H1 (cell line): Measurements from ENCODE around the gene SNX13. TPM values are rescaled to one million over a fixed set of nuclear protein-coding genes. Genes with fewer than 3 reads are reported as not detected.

ENCODE experiments used
- CTCF ChIA-PET: fragments of 300-600 bp; sonication (Branson Sonifier 250); formaldehyde crosslinking; loops from one replicate; lab custom pipeline; 2021; ENCODE audit not compliant: partially characterized antibody; lab: Charles Lee
- POLR2A ChIA-PET: fragments of 300-600 bp; sonication (Branson Sonifier 250); formaldehyde crosslinking; loops from one replicate; lab custom pipeline; 2021; ENCODE audit warnings: inconsistent platforms; ENCODE audit not compliant: partially characterized antibody; lab: Charles Lee
- DNase-seq, 2 experiments: peaks; one replicate each; pipeline versions ENCODE4 v3.0.0 to v3.0.0-alpha.2; 2010 to 2022; ENCODE audit warnings: low spot score in 2 of 2, low read depth in 1 of 2, mixed read lengths in 1 of 2
- FAIRE-seq: peaks from 2 replicates; lab custom pipeline; 2011; peaks lifted over from hg19 to GRCh38; lab: Jason Lieb, UNC
- H2AFZ ChIP-seq: 2 replicates; pipeline ENCODE4 v1.8.1; 2012; ENCODE audit warnings: low read length, inconsistent platforms
- H2AK5ac ChIP-seq: 2 replicates; pipeline ENCODE4 v1.6.1; 2013; ENCODE audit warnings: low read depth, low read length
- H2BK120ac ChIP-seq: replicated peaks from 2 replicates; pipeline ENCODE3; 2013; ENCODE audit warnings: low read depth, low read length, inconsistent platforms
- H2BK12ac ChIP-seq: 2 replicates; pipeline ENCODE4 v1.6.1; 2013; ENCODE audit warnings: low read depth, low read length
- H2BK15ac ChIP-seq: 2 replicates; pipeline ENCODE4 v1.6.1; 2013; ENCODE audit warnings: low read length
- H2BK20ac ChIP-seq: 2 replicates; pipeline ENCODE4 v1.6.1; 2013; ENCODE audit warnings: low read length
- H2BK5ac ChIP-seq: 2 replicates; pipeline ENCODE4 v1.6.1; 2013; ENCODE audit warnings: low read depth, low read length
- H3K14ac ChIP-seq: 2 replicates; pipeline ENCODE4 v1.6.1; 2013; ENCODE audit warnings: inconsistent platforms; ENCODE audit not compliant: insufficient read length
- H3K18ac ChIP-seq: 2 replicates; pipeline ENCODE4 v1.6.1; 2013; ENCODE audit warnings: low read length; ENCODE audit errors: extremely low read depth
- H3K23ac ChIP-seq: 2 replicates; pipeline ENCODE4 v1.6.1; 2013; ENCODE audit warnings: inconsistent platforms; ENCODE audit not compliant: insufficient read length
- H3K23me2 ChIP-seq: 2 replicates; pipeline ENCODE4 v1.6.1; 2013; ENCODE audit warnings: low read depth, low read length
- H3K27ac ChIP-seq: 2 replicates; pipeline ENCODE4 v1.6.1; 2011; ENCODE audit warnings: low read depth, low read length, inconsistent platforms
- H3K27me3 ChIP-seq, 4 experiments: replicated peaks in 1 of 4; 1 replicate in 1 of 4; 2 replicates in 3 of 4; pipeline versions ENCODE4 v1.6.1 to v1.8.1; 2011 to 2013; ENCODE audit warnings: low read length in 3 of 4, mild to moderate bottlenecking in 3 of 4, inconsistent platforms in 2 of 4, mixed read lengths in 2 of 4, moderate library complexity in 1 of 4; ENCODE audit not compliant: control insufficient read depth in 3 of 4, insufficient read depth in 3 of 4; ENCODE audit errors: extremely low read depth in 1 of 4
- H3K36me3 ChIP-seq, 4 experiments: 2 replicates each; pipeline versions ENCODE4 v1.6.1 to v1.8.1; 2011 to 2013; ENCODE audit warnings: mild to moderate bottlenecking in 4 of 4, low read length in 3 of 4, moderate library complexity in 2 of 4, control low read depth in 1 of 4, inconsistent platforms in 1 of 4; ENCODE audit not compliant: insufficient read depth in 4 of 4, control insufficient read depth in 2 of 4
- H3K4ac ChIP-seq: replicated peaks from 2 replicates; pipeline ENCODE3; 2013; ENCODE audit warnings: low read length, low read depth, mixed read lengths, inconsistent platforms; ENCODE audit not compliant: insufficient read length
- H3K4me1 ChIP-seq, 4 experiments: replicated peaks in 1 of 4; 1 replicate in 1 of 4; 2 replicates in 3 of 4; pipeline versions ENCODE4 v1.6.1 to v1.8.1; 2011 to 2013; ENCODE audit warnings: low read length in 3 of 4, inconsistent platforms in 2 of 4, mixed read lengths in 1 of 4; ENCODE audit not compliant: insufficient read depth in 4 of 4, control insufficient read depth in 3 of 4
- H3K4me2 ChIP-seq, 2 experiments: 2 replicates each; pipeline versions ENCODE4 v1.6.1 to v1.8.1; 2011 to 2013; ENCODE audit warnings: low read depth in 2 of 2, low read length in 2 of 2, control low read depth in 1 of 2, inconsistent platforms in 1 of 2, mild to moderate bottlenecking in 1 of 2; ENCODE audit not compliant: insufficient read depth in 1 of 2
- H3K4me3 ChIP-seq, 4 experiments: fragments of 200-600, 300-600 bp in 1 of 4; sonication (generic), shearing (Covaris generic), sonication (Bioruptor Twin) in 1 of 4; 2 replicates each; pipeline versions ENCODE4 v1.5.1 to v1.8.1; 2011 to 2016; ENCODE audit warnings: low read length in 4 of 4, low read depth in 3 of 4, control low read depth in 2 of 4, inconsistent platforms in 2 of 4, mild to moderate bottlenecking in 2 of 4, mixed read lengths in 1 of 4, moderate library complexity in 1 of 4; ENCODE audit not compliant: insufficient read depth in 2 of 4; ENCODE audit errors: extremely low read depth in 1 of 4
- H3K56ac ChIP-seq: replicated peaks from 2 replicates; pipeline ENCODE3; 2013; ENCODE audit warnings: low read depth, mild to moderate bottlenecking, mixed read lengths, low read length, inconsistent platforms; ENCODE audit not compliant: insufficient read length
- H3K79me1 ChIP-seq: 2 replicates; pipeline ENCODE4 v1.6.1; 2013; ENCODE audit warnings: low read depth, low read length, control low read depth
- H3K79me2 ChIP-seq, 2 experiments: 2 replicates each; pipeline versions ENCODE4 v1.6.1 to v1.8.1; 2012 to 2013; ENCODE audit warnings: low read length in 2 of 2, mild to moderate bottlenecking in 2 of 2, inconsistent platforms in 1 of 2; ENCODE audit not compliant: insufficient read depth in 2 of 2, control insufficient read depth in 1 of 2
- H3K9ac ChIP-seq, 4 experiments: replicated peaks in 1 of 4; 1 replicate in 1 of 4; 2 replicates in 3 of 4; pipeline versions ENCODE4 v1.6.1 to v1.8.1; 2011 to 2013; ENCODE audit warnings: low read depth in 3 of 4, low read length in 3 of 4, control low read depth in 2 of 4, mild to moderate bottlenecking in 2 of 4, moderate library complexity in 2 of 4, inconsistent platforms in 1 of 4; ENCODE audit errors: extremely low read depth in 1 of 4
- H3K9me3 ChIP-seq, 2 experiments: 2 replicates each; pipeline versions ENCODE4 v1.6.1 to v1.8.1; 2012 to 2013; ENCODE audit warnings: mild to moderate bottlenecking in 2 of 2, moderate library complexity in 2 of 2, control low read depth in 1 of 2, inconsistent platforms in 1 of 2, low read depth in 1 of 2, low read length in 1 of 2, mixed read lengths in 1 of 2; ENCODE audit not compliant: insufficient read depth in 2 of 2
- H4K20me1 ChIP-seq, 2 experiments: replicated peaks in 1 of 2; 2 replicates each; pipeline versions ENCODE3 to v1.8.1; 2011 to 2013; ENCODE audit warnings: inconsistent platforms in 2 of 2, low read length in 2 of 2, mild to moderate bottlenecking in 1 of 2; ENCODE audit not compliant: insufficient read depth in 2 of 2, control insufficient read depth in 1 of 2
- H4K5ac ChIP-seq: 2 replicates; pipeline ENCODE4 v1.6.1; 2013; ENCODE audit warnings: low read length, low read depth, mixed read lengths, inconsistent platforms; ENCODE audit not compliant: insufficient read length
- H4K8ac ChIP-seq: 2 replicates; pipeline ENCODE4 v1.8.0; 2013; ENCODE audit warnings: mild to moderate bottlenecking, moderate library complexity, low read length, inconsistent platforms; ENCODE audit not compliant: insufficient read depth; ENCODE audit errors: extremely low read depth
- H4K91ac ChIP-seq: replicated peaks from 2 replicates; pipeline ENCODE3; 2013; ENCODE audit warnings: low read length, mixed read lengths, inconsistent platforms; ENCODE audit not compliant: insufficient read length
- WGBS, 2 experiments: shearing (Covaris generic) in 1 of 2; methylation state at CpG; one replicate each; pipeline versions ENCODE4 v1.1.6 to v1.1.7; 2013 to 2015; ENCODE audit warnings: low lambda C conversion rate in 2 of 2, mixed read lengths in 2 of 2, inconsistent platforms in 1 of 2, low coverage in 1 of 2, missing lambda C conversion rate in 1 of 2; ENCODE audit not compliant: insufficient replicate concordance in 2 of 2, insufficient coverage in 1 of 2, insufficient read length in 1 of 2; ENCODE audit errors: extremely low coverage in 1 of 2, missing lambda C conversion rate in 1 of 2; 5-methylcytosine and 5-hydroxymethylcytosine counted together
- polyA plus RNA-seq, 7 experiments: library from polyadenylated mRNA; depleted of rRNA in 3 of 7; stranded (reverse) in 5 of 7; unstranded in 2 of 7; fragments of >200 nt in 5 of 7; fragments of 200-250 nt in 2 of 7; gene quantifications; 1 replicate in 5 of 7; 2 replicates in 1 of 7; 4 replicates in 1 of 7; pipeline versions ENCODE4 v1.2.1 to v1.2.3, GENCODE V29; 2011 to 2013; ENCODE audit warnings: missing spikeins in 2 of 7, mixed read lengths in 2 of 7
- total RNA-seq: library from RNA; stranded (reverse); fragmentation: NEBNext Ultra II Directional; extraction: Animal tissue kit (Norgen Biotek cat#: 25700); gene quantifications from 2 replicates; pipeline ENCODE4 v1.2.1, GENCODE V29; 2021

SNX13 gene
- total and polyA plus RNA-seq, 2 of the 8 experiments (the other 6 are each of a cell fraction or from before 2014, with no cell fraction given) = 5.5 to 27.4 TPM

DNA sequence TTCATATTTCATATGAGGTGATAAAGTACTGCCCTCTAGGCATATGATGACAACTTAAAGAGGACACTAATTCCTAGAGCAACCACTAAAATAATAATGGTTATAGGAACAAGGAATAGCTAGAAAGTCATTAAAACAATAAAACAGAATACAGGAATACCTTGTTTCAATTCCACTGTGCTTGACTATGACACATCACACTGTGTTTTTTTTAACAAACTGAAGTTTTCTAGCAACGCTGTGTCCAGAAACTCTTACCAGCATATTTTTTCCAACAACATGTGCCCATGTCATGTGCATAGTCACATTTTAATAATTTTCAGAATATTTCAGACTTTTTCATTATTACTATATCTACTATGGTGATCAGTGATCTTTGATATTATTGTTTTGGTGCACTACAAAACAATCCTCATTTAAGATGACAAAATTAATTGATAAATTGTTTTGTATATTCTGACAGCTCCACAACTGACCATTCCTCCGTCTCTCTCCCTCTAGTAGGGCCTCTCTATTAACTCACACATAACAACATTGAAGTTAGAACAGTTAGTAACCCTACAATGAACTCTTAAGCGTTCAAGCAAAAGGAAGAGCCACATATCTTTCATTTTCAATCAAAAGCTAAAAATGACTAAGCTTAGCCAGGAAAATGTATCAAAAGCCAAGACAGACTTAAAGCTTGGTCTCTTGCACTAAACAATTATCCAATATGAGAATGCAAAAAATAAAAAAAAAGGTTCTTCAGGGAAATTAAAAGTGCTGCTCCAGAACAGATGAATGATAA lies 85.8 kb downstream of the SNX13 start:
- Histone ChIP-seq H3K9me3 (peaks cover 2 to 4% of the 10 kb centered on the region in 2 experiments; a peak in 1 of 4 replicates), H3K27ac (no peak overlapping the region), H3K56ac (no peak overlapping the region), H3K23me2 (no peaks in the 10 kb centered on the region), H3K23ac (no peak overlapping the region), H4K91ac (no peak overlapping the region), H2AFZ (no peak overlapping the region), H3K4me3 (no peak overlapping the region), H2BK20ac (no peak overlapping the region), H2BK120ac (no peak overlapping the region), H3K4ac (no peak overlapping the region), H3K36me3 (peaks cover 0 to 3% (median 1%) of the 10 kb centered on the region in 4 experiments; a peak in 2 of 8 replicates), H2BK12ac (no peak overlapping the region), H2BK5ac (no peak overlapping the region), H3K14ac (no peak overlapping the region), H3K4me1 (0 out of 7 replicates have a peak, but pooled peaks cover 0 to 2% (median 0%) of the 10 kb centered on the region in 4 experiments), H3K79me1 (no peaks in the 10 kb centered on the region), H3K27me3 (peaks cover 0 to 1% (median 0%) of the 10 kb centered on the region in 4 experiments; a peak in 1 of 7 replicates), H3K9ac (no peak overlapping the region), H2BK15ac (no peak overlapping the region), H3K79me2 (no peaks in the 10 kb centered on the region), H3K18ac (no peak overlapping the region), H3K4me2 (no peak overlapping the region), H4K8ac (no peak overlapping the region), H2AK5ac (no peak overlapping the region), H4K5ac (no peak overlapping the region), H4K20me1 (no peaks in the 10 kb centered on the region)
- ChIA-PET CTCF (interaction anchor here (0.5 to 1.0 kb wide), 4 partner anchors 130 to 515 kb away, joined by 3 read pairs; no protein-coding TSS in a partner anchor), POLR2A (no interaction called here)
- DNase-seq (no peak), FAIRE-seq (no peak)
- 89% methylated on average over 3 of the region's 3 CpGs; no CpG with 5 or more reads in 1 of the 2 experiments for WGBS, 2 experiments
